Measurements from ENCODE around the gene GRID2. TPM values are rescaled to one million over a fixed set of nuclear protein-coding genes. Genes with fewer than 3 reads are reported as not detected.

Gene GRID2
- polyA plus RNA-seq, 3 donors = not detected

- 62 to 73% (median 63%) methylated on average over 2 of the region's 2 CpGs for WGBS, 3 donors
These were observed 1482.4 kb downstream of the GRID2 start for GRCh38 chr4:93786149-93786548.

GRCh38 chr4:93788712-93789111, 1484.9 kb downstream of the GRID2 start:
- H3K27ac ChIP-seq (ENCODE audit: low read depth, low read length) = no peak overlapping the region
- WGBS, 3 donors = 69 to 85% (median 81%) methylated on average over 1 of the region's 1 CpG

More at GRCh38 chr4:93786149-93786548, 1482.4 kb downstream of the GRID2 start:
- no peak overlapping the region for H3K27ac ChIP-seq (ENCODE audit: low read depth, low read length)

GRCh38 chr4:93791570-93792195, 1487.9 kb downstream of the GRID2 start:
- H3K27ac ChIP-seq (ENCODE audit: low read depth, low read length) = no peak overlapping the region
- 0 to 4% (median 2%) methylated on average over 3 of the region's 3 CpGs for WGBS, 3 donors

GRCh38 chr4:93802045-93802444, 1498.3 kb downstream of the GRID2 start:
- 71 to 85% (median 77%) methylated on average over 4 of the region's 4 CpGs for WGBS, 3 donors

GRCh38 chr4:93809773-93810172, 1506.0 kb downstream of the GRID2 start:
- H3K27ac ChIP-seq (ENCODE audit: low read depth, low read length) = no peak overlapping the region
- WGBS, 3 donors = 73 to 76% (median 75%) methylated on average over 4 of the region's 4 CpGs

More at GRCh38 chr4:93802045-93802444, 1498.3 kb downstream of the GRID2 start:
- H3K27ac ChIP-seq (ENCODE audit: low read depth, low read length) = no peak overlapping the region

GRCh38 chr4:93810340-93810992, 1506.7 kb downstream of the GRID2 start:
- no peak overlapping the region for H3K27ac ChIP-seq (ENCODE audit: low read depth, low read length)
- whole genome bisulfite sequencing, 3 donors = 32 to 53% (median 52%) methylated on average over 5 of the region's 5 CpGs

GRCh38 chr4:93813092-93813491, 1509.3 kb downstream of the GRID2 start:
- 79 to 87% (median 80%) methylated on average over 2 of the region's 2 CpGs for whole genome bisulfite sequencing, 3 donors
- no peak overlapping the region for H3K27ac ChIP-seq (ENCODE audit: low read depth, low read length)

GRCh38 chr4:93814141-93814540, 1510.4 kb downstream of the GRID2 start:
- WGBS, 3 donors = 74 to 86% (median 84%) methylated on average over 3 of the region's 3 CpGs
- no peak overlapping the region for H3K27ac ChIP-seq (ENCODE audit: low read depth, low read length)

- no peak overlapping the region for H3K27ac ChIP-seq (ENCODE audit: low read depth, low read length)
- WGBS, 3 donors = 36 to 58% (median 55%) methylated on average over 4 of the region's 4 CpGs
These were observed 1511.0 kb downstream of the GRID2 start for GRCh38 chr4:93814722-93815121.

Measured in adipose tissue (tissue), 3 donors.